Measurements from ENCODE around the gene COX18.

GRCh38 chr4:73103799-73104503 lies 34.4 kb upstream of the COX18 start:
- TF ChIP-seq CTCF (IDR thresholded peaks at IDR 0.05; ENCODE audit: low read depth, low read length) (no peak), EZH2phosphoT487 (IDR thresholded peaks at IDR 0.05; ENCODE audit: low read depth) (no peak)
